Heart left ventricle (tissue), 16 donors: Measurements from ENCODE around the gene DOP1A. TPM values are rescaled to one million over a fixed set of nuclear protein-coding genes. Genes with fewer than 3 reads are reported as not detected.
A peak's percentile ranks its signal among the peaks of the same experiment; 100 is the strongest.

Experiments used
- ATAC-seq, 4 donors: fragments of 200-7000 bp; cut with Tn5 transposase; one replicate each; pipeline ENCODE4 v1.9.1; 2020 to 2022; ENCODE audit warnings: moderate library complexity in 4 of 4, mild to moderate bottlenecking in 3 of 4, moderate number of reproducible peaks in 1 of 4
- DNase-seq, 5 donors: peaks; one replicate each; pipeline ENCODE4 v3.0.0-alpha.2; 2020
- H3K27ac ChIP-seq, 12 donors: fragments of 200-600 bp; sonication (generic) in 4 of 12; one replicate each; pipeline versions ENCODE4 v1.5.0 to v1.8.0; 2016 to 2022; ENCODE audit warnings: mild to moderate bottlenecking in 2 of 12
- H3K27me3 ChIP-seq, 9 donors: fragments of 200-600 bp; sonication (generic) in 2 of 9; one replicate each; pipeline versions ENCODE4 v1.5.1 to v1.8.0; 2016 to 2022; ENCODE audit warnings: mild to moderate bottlenecking in 3 of 9
- H3K36me3 ChIP-seq, 9 donors: fragments of 200-600 bp; sonication (generic) in 2 of 9; one replicate each; pipeline versions ENCODE4 v1.5.0 to v1.8.0; 2018 to 2022; ENCODE audit warnings: mild to moderate bottlenecking in 2 of 9
- H3K4me1 ChIP-seq, 12 donors: fragments of 200-600 bp; sonication (generic) in 4 of 12; one replicate each; pipeline versions ENCODE4 v1.5.0 to v1.8.0; 2016 to 2022; ENCODE audit warnings: mild to moderate bottlenecking in 3 of 12
- H3K4me3 ChIP-seq, 12 donors: fragments of 200-600 bp; sonication (generic) in 4 of 12; one replicate each; pipeline versions ENCODE4 v1.5.0 to v1.8.0; 2017 to 2022; ENCODE audit warnings: mild to moderate bottlenecking in 9 of 12, moderate library complexity in 4 of 12
- H3K9me3 ChIP-seq, 12 donors: fragments of 200-600 bp; sonication (generic) in 4 of 12; one replicate each; pipeline versions ENCODE4 v1.5.0 to v1.8.0; 2016 to 2022; ENCODE audit warnings: mild to moderate bottlenecking in 1 of 12
- POLR2A ChIP-seq, 2 donors: fragments of 450-650 bp; IDR thresholded peaks; one replicate each; pipeline ENCODE4 v1.6.1; 2017; ENCODE audit warnings: antibody characterized with exemption in 2 of 2, mild to moderate bottlenecking in 2 of 2, moderate library complexity in 2 of 2
- whole genome bisulfite sequencing, 4 donors: extraction: QIAGEN DNeasy Blood & Tissue Kit in 2 of 4; methylation state at CpG; one replicate each; pipeline versions ENCODE4 v1.1.5 to v1.1.7; 2013 to 2018; 5-methylcytosine and 5-hydroxymethylcytosine counted together
- intact Hi-C, 10 donors: fragments of 100-400 bp; cut with DNase I; formaldehyde crosslinking; loops; one replicate each; pipeline versions ENCODE4 v1.11.1 to v1.14.2; 2022
- polyA plus RNA-seq, 2 donors: library from polyadenylated mRNA; stranded (reverse); fragments of 200-250 nt; gene quantifications; one replicate each; pipeline ENCODE4 v1.2.3, GENCODE V29; 2013
- total RNA-seq, 9 donors: library from RNA; depleted of rRNA in 2 of 9; stranded (reverse); fragments of >200 nt in 2 of 9; fragmentation: NEBNext Ultra II Directional in 3 of 9; extraction: Animal tissue kit (Norgen Biotek cat#: 25700) in 3 of 9; gene quantifications; one replicate each; pipeline versions ENCODE4 v1.1.0 to v1.2.4, GENCODE V29; 2016 to 2023
- TF ChIP-seq, protein P1 (sequence below), 12 donors: fragments of 200-600 bp; sonication (generic) in 4 of 12; IDR thresholded peaks; one replicate each; pipeline versions ENCODE4 v1.5.0 to v1.8.0; 2018 to 2022; ENCODE audit warnings: antibody characterized with exemption in 12 of 12, mild to moderate bottlenecking in 5 of 12
- donor health status: ischemic (EF 13 %, LVEDD 7.1; RV severe dilation, severe dysfunction).
- donor health status: healthy with polysubstance abuse.
- donor health status: DM: no; HTN: yes; CAD: no.
- donor health status: DM: no; HTN: no; CAD: no.
- donor health status: ischemic (EF 25% LVEDD 6.9; RV normal size, moderate dysfunction).
- donor health status: ischemic (EF 25% LVEDD 5.7; RV mildly dilated, moderate dysfunction).
- donor health status: healthy.
- donor health status: DM: yes; HTN: yes; CAD: no.
- donor health status: ischemic (EF 35%, LVEDD 5.7; RV mildly dilated, moderate dysfunction).
- donor health status: nonischemic (EF 11% LVEDD 7.7; RV severe dilation, severe dysfunction).
- donor health status: DM: yes; HTN: yes; CAD: no.
- donor health status: PGD.
- donor health status: ischemic (EF 29% LVEDD 5.4; RV normal size, mild dysfunction).
- donor health status: nonischemic (EF 23%, LVEDD 6.1; RV moderate dilation, normal function).

DOP1A gene
- total and polyA plus RNA-seq, 11 donors, result 5.0 to 25.7 (median 22.6) TPM

DNA sequence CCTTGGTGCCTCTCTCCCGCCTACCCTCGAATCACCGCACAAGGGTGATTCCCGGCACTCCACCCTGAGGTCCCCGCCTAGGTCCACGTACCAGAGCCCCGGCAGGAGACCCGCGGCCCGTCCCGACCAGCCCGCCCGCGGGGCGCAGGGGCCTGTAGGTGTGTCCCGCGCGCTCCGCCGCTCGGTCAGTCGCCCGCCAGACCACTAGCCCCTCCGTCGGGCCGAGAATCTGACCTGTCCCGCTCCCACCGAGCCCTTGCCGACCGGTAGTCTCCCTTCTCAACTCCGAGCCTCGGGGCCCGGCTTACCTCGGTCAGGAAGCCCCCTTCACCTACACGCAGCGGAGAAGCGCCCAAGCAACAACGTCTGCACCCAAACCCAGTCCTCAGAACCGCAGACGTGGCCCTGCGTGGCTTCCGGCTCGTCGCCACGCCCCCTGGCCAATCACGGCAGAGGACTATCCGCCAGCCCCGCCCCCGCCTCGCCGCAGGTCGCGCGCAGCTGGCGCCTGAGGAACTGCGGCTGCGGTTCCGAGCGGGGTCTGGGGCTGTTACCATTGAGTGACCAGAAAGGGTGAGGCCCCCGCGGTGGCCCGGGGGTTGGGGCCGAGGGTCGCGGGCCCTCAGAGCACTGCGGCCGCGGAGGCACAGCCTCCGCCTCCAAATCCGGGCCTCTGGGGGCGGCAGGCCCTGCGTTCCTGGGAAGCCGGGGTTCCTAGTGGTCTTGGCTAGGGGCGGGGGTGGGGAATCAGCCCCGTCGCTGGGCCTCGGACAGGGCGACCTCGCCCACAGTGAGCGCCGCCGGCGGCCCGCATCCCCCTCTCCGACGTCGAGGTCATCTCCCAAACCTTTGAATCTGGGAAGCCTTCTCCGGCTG is 125.6 kb downstream of the DOP1A start, which contains the start of the genes PGM3 and RWDD2A:
Gene PGM3, minus strand, starts transcription at position 395 of the 876 bp plus-strand sequence. CDS start 2,253 bp downstream, outside the sequence.
Gene RWDD2A, plus strand, starts transcription at position 487 of the 876 bp plus-strand sequence. CDS start 1,095 bp downstream, outside the sequence.
- Histone ChIP-seq H3K27ac (peak within 1 kb of the TSS; percentile 27 to 90 (median 73)), H3K27me3 (no peaks in the 10 kb centered on the region), H3K4me1 (peaks cover 0 to 29% (median 16%) of the 10 kb centered on the region in 12 donors), H3K36me3 (peaks cover 0 to 45% (median 33%) of the 10 kb centered on the region in 9 donors), H3K4me3 (peak within 1 kb of the TSS; percentile 66 to 99 (median 82)), H3K9me3 (no peaks in the 10 kb centered on the region)
- TF ChIP-seq, protein P1, sequence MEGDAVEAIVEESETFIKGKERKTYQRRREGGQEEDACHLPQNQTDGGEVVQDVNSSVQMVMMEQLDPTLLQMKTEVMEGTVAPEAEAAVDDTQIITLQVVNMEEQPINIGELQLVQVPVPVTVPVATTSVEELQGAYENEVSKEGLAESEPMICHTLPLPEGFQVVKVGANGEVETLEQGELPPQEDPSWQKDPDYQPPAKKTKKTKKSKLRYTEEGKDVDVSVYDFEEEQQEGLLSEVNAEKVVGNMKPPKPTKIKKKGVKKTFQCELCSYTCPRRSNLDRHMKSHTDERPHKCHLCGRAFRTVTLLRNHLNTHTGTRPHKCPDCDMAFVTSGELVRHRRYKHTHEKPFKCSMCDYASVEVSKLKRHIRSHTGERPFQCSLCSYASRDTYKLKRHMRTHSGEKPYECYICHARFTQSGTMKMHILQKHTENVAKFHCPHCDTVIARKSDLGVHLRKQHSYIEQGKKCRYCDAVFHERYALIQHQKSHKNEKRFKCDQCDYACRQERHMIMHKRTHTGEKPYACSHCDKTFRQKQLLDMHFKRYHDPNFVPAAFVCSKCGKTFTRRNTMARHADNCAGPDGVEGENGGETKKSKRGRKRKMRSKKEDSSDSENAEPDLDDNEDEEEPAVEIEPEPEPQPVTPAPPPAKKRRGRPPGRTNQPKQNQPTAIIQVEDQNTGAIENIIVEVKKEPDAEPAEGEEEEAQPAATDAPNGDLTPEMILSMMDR (IDR thresholded peaks at IDR 0.05), result no peak
- TF ChIP-seq POLR2A (IDR thresholded peaks at IDR 0.05), result peak; percentile 1 to 87
- DNase-seq (peak; percentile 92 to 95 (median 93)), ATAC-seq (peak; percentile 97 to 100 (median 99))
- WGBS, 4 donors, result 0 to 1% (median 0%) methylated on average over 35 to 88 of the region's 88 CpGs
- intact Hi-C loops, result loop anchor here in 7 of 10 donors (5.0 to 10.0 kb wide), 5 partner anchors 118 to 948 kb away; partner anchors contain the start of genes DOP1A (in 3 of the 7), IBTK (in 3 of the 7), UBE3D (in 3 of the 7) and TPBG (in 2 of the 7)

DNA sequence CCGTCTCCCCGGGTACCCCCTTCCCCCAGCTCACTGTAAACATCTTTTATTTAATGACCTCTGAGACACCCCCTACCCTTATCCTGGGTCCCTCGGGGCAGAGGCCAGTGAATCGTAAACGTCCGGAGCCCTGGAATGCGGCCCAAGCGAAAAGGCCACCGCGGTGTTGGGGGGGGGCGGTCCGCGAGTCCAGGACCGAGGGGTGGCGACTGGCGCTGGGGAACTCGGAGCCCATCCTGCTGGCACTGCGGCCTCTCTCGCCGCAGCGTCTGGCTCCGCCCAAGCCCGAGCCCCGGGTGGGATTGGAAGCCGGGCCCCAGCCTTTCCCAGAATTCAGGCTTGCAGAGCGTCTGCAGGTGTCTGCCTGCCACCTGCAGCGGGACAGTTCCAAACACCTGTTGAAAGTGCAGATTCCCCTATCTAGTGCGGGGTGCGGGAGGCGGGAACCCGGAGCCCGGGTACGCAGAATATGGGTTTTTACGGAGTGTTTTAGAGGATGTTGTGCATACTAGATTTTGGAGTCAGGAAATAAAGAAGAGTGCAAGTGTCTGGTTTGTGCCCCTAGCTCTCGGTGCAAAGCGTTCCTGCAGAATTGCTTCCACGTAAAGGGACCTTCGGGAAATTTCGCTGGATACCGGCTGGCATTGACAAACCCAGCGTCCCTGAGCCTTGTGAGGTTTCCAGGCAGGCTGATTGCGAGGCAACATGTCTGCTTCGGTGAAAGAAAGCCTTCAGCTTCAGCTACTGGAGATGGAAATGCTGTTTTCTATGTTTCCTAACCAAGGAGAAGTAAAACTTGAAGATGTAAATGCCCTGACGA is 126.5 kb downstream of the DOP1A start:
- Histone ChIP-seq H3K27ac (peak overlapping the region; percentile 9 to 90 (median 73)), H3K4me1 (peaks cover 0 to 29% (median 16%) of the 10 kb centered on the region in 12 donors), H3K27me3 (no peaks in the 10 kb centered on the region), H3K4me3 (peak overlapping the region; percentile 66 to 99 (median 82)), H3K36me3 (peaks cover 0 to 36% (median 24%) of the 10 kb centered on the region in 9 donors), H3K9me3 (no peaks in the 10 kb centered on the region)
- DNase-seq, result peak; percentile 29 to 78 (median 45)
- intact Hi-C loops, result loop anchor here in 7 of 10 donors (5.0 to 10.0 kb wide), 5 partner anchors 119 to 949 kb away; partner anchors contain the start of genes DOP1A (in 3 of the 7), IBTK (in 3 of the 7), UBE3D (in 3 of the 7) and TPBG (in 2 of the 7)
- TF ChIP-seq, protein P1 (IDR thresholded peaks at IDR 0.05), result no peak
- TF ChIP-seq POLR2A (IDR thresholded peaks at IDR 0.05), result no peak
- 3 to 6% (median 3%) methylated on average over 34 to 44 of the region's 44 CpGs for WGBS, 4 donors
- peak in 3 of 4 donors; percentile 48 to 71 (median 56) for ATAC-seq

DNA sequence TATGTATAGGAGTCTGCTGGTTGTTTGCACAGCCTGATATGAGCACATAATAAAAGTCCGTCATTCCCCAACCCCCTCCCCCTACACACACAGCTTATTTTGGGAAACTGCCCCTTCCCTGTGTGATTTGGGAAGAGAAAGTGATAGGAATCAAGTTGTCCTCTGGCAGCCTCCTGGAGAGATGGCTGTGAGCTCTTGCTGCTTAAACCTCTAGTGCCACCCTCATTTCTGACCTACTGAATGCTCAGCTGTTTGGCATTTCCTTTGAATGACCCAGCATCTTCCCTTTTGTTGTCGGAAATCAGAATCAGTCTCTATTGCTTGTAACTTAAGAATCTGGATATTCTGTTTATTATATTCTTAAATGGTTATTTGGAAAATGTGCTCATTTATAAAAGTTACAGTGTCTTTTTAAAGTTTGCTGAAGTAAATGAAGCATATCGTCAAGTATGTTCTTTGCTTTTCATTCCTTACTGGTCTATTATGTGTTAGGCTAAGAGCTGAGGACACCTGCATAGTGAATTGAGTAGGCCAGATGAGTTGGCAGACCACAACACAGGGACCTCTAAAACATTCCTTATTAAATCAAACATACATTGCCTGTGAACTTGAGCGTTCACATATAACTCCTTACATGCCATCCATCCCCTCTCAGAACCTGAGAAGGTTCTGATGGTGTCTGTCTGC is 131.2 kb downstream of the DOP1A start:
- no peak overlapping the region for H3K4me3 ChIP-seq
- peaks cover 0 to 13% (median 7%) of the 10 kb centered on the region in 12 donors for H3K4me1 ChIP-seq
- 89 to 92% (median 90%) methylated on average over 4 of the region's 4 CpGs for WGBS, 4 donors
- H3K36me3 ChIP-seq, result peaks cover 0 to 25% (median 17%) of the 10 kb centered on the region in 9 donors
- ATAC-seq, result no peak
- DNase-seq, result no peak
- no peaks in the 10 kb centered on the region for H3K9me3 ChIP-seq
- H3K27ac ChIP-seq, result no peak overlapping the region
- no peak for TF ChIP-seq POLR2A (IDR thresholded peaks at IDR 0.05)
- TF ChIP-seq, protein P1 (IDR thresholded peaks at IDR 0.05), result no peak
- intact Hi-C loops, result loop anchor here in 6 of 10 donors (10.0 kb wide), 4 partner anchors 124 to 954 kb away; partner anchors contain the start of genes IBTK (in 3 of the 6) and TPBG (in 2 of the 6)
- no peaks in the 10 kb centered on the region for H3K27me3 ChIP-seq
